Right kidney (tissue), 1 donor: ENCODE results near the gene TAX1BP3.
A peak's percentile ranks its signal among the peaks of the same experiment; 100 is the strongest.

Experiments
- DNase-seq: peaks from one replicate; pipeline ENCODE4 v3.0.0-alpha.2; 2016

The TAX1BP3 gene

GRCh38 chr17:3659541-3660111 lies 8.8 kb downstream of the TAX1BP3 start:
- no peak for DNase-seq

GRCh38 chr17:3658784-3659449 lies 9.5 kb downstream of the TAX1BP3 start:
- DNase-seq, result no peak

- no peak for DNase-seq
Observed at GRCh38 chr17:3657874-3658783, 10.2 kb downstream of the TAX1BP3 start.

GRCh38 chr17:3657588-3657869 lies 10.8 kb downstream of the TAX1BP3 start:
- no peak for DNase-seq

GRCh38 chr17:3656755-3657587 lies 11.4 kb downstream of the TAX1BP3 start:
- DNase-seq, result no peak

GRCh38 chr17:3656353-3656752 lies 12.0 kb downstream of the TAX1BP3 start:
- no peak for DNase-seq

GRCh38 chr17:3655766-3656165 lies 12.6 kb downstream of the TAX1BP3 start:
- DNase-seq, result no peak

GRCh38 chr17:3647769-3648555 lies 20.4 kb downstream of the TAX1BP3 start:
- DNase-seq, result peak; percentile 45

- no peak for DNase-seq
Observed at GRCh38 chr17:3647251-3647650, 21.1 kb downstream of the TAX1BP3 start.

GRCh38 chr17:3645310-3645709 lies 23.1 kb downstream of the TAX1BP3 start:
- DNase-seq, result no peak

GRCh38 chr17:3643889-3644349 lies 24.5 kb downstream of the TAX1BP3 start:
- no peak for DNase-seq

GRCh38 chr17:3641717-3642486 lies 26.5 kb downstream of the TAX1BP3 start:
- DNase-seq, result no peak

GRCh38 chr17:3641014-3641413 lies 27.4 kb downstream of the TAX1BP3 start:
- no peak for DNase-seq

GRCh38 chr17:3639981-3640596 lies 28.3 kb downstream of the TAX1BP3 start:
- DNase-seq, result no peak

GRCh38 chr17:3636908-3637373 lies 31.4 kb downstream of the TAX1BP3 start:
- no peak for DNase-seq

GRCh38 chr17:3636154-3636907 lies 32.0 kb downstream of the TAX1BP3 start, which contains the start of the genes CTNS and SHPK:
Gene CTNS, plus strand, starts transcription at chr17:3636760. Its CDS starts 3,447 bp downstream, at chr17:3640207.
Gene SHPK, minus strand, starts transcription at chr17:3636250. Its CDS starts 31 bp downstream, at chr17:3636219.
- DNase-seq, result peak; percentile 99

- DNase-seq, result peak; percentile 94
Observed at GRCh38 chr17:3635474-3636153, 32.8 kb downstream of the TAX1BP3 start.

- no peak for DNase-seq
Observed at GRCh38 chr17:3632287-3632686, 36.1 kb downstream of the TAX1BP3 start.

- DNase-seq, result no peak
Observed at GRCh38 chr17:3630781-3631180, 37.6 kb downstream of the TAX1BP3 start.
